DOHH2 (cell line): ENCODE results near the gene RGS13.

Experiments
- H3F3A ChIP-seq: fragments of 200-600 bp; sonication (generic), shearing (Covaris generic); 2 replicates; pipeline ENCODE4 v1.6.0; 2016; ENCODE audit warnings: antibody characterized with exemption, mild to moderate bottlenecking; ENCODE audit not compliant: control insufficient read depth, insufficient read depth
- H3K27ac ChIP-seq: fragments of 200-600 bp; sonication (generic); 2 replicates; pipeline ENCODE4 v1.5.1; 2014; ENCODE audit warnings: low read depth, mild to moderate bottlenecking, low read length, moderate library complexity
- H3K27me3 ChIP-seq: fragments of 200-600 bp; sonication (generic); 2 replicates; pipeline ENCODE4 v1.6.1; 2014; ENCODE audit warnings: mild to moderate bottlenecking, low read length, mixed read lengths; ENCODE audit not compliant: control insufficient read depth
- H3K36me3 ChIP-seq: fragments of 200-600 bp; sonication (generic); 2 replicates; pipeline ENCODE4 v1.6.1; 2014; ENCODE audit warnings: mild to moderate bottlenecking, low read length, moderate library complexity, mixed read lengths; ENCODE audit not compliant: control insufficient read depth
- H3K4me1 ChIP-seq: fragments of 200-600 bp; sonication (generic); 2 replicates; pipeline ENCODE4 v1.6.1; 2014; ENCODE audit warnings: mild to moderate bottlenecking, low read length, mixed read lengths; ENCODE audit not compliant: control insufficient read depth
- H3K4me2 ChIP-seq: fragments of 200-600 bp; sonication (generic); 2 replicates; pipeline ENCODE4 v1.6.0; 2014; ENCODE audit warnings: mild to moderate bottlenecking, low read length, moderate library complexity
- H3K4me3 ChIP-seq: fragments of 200-600 bp; sonication (generic); 2 replicates; pipeline ENCODE4 v1.5.1; 2014; ENCODE audit warnings: mild to moderate bottlenecking, low read length, mixed read lengths
- H3K79me2 ChIP-seq: fragments of 200-600 bp; sonication (generic); 2 replicates; pipeline ENCODE4 v1.6.1; 2014; ENCODE audit warnings: mild to moderate bottlenecking, low read length, mixed read lengths; ENCODE audit not compliant: control insufficient read depth
- H3K9me2 ChIP-seq: fragments of 200-600 bp; sonication (generic); replicated peaks from 2 replicates; pipeline ENCODE4 v1.6.1; 2014; ENCODE audit warnings: mild to moderate bottlenecking, low read length, mixed read lengths; ENCODE audit not compliant: control insufficient read depth
- H3K9me3 ChIP-seq: fragments of 200-600 bp; sonication (generic); 2 replicates; pipeline ENCODE4 v1.6.1; 2014; ENCODE audit warnings: antibody characterized with exemption, low read length, mixed read lengths; ENCODE audit not compliant: control insufficient read depth, insufficient read depth
- H4K20me1 ChIP-seq: fragments of 200-600 bp; sonication (generic); 2 replicates; pipeline ENCODE4 v1.6.0; 2014; ENCODE audit warnings: low read depth, mild to moderate bottlenecking, antibody characterized with exemption, low read length, moderate library complexity; ENCODE audit not compliant: control insufficient read depth, insufficient read depth
- EZH2phosphoT487 ChIP-seq: fragments of 200-600 bp; sonication (generic); IDR thresholded peaks from 2 replicates; pipeline ENCODE4 v1.6.1; 2017; ENCODE audit warnings: borderline replicate concordance, mild to moderate bottlenecking, antibody characterized with exemption, low read length, moderate library complexity, mixed read lengths
- TF ChIP-seq, protein P1 (sequence below): fragments of 200-600 bp; sonication (generic); IDR thresholded peaks from one replicate; pipeline ENCODE4 v1.5.1; 2014; ENCODE audit warnings: antibody characterized with exemption, mild to moderate bottlenecking, low read depth, low read length; ENCODE audit not compliant: poor library complexity, severe bottlenecking

The RGS13 gene

GRCh38 chr1:192669174-192669573, 33.2 kb downstream of the RGS13 start:
- TF ChIP-seq EZH2phosphoT487, result no peak
- TF ChIP-seq, protein P1, sequence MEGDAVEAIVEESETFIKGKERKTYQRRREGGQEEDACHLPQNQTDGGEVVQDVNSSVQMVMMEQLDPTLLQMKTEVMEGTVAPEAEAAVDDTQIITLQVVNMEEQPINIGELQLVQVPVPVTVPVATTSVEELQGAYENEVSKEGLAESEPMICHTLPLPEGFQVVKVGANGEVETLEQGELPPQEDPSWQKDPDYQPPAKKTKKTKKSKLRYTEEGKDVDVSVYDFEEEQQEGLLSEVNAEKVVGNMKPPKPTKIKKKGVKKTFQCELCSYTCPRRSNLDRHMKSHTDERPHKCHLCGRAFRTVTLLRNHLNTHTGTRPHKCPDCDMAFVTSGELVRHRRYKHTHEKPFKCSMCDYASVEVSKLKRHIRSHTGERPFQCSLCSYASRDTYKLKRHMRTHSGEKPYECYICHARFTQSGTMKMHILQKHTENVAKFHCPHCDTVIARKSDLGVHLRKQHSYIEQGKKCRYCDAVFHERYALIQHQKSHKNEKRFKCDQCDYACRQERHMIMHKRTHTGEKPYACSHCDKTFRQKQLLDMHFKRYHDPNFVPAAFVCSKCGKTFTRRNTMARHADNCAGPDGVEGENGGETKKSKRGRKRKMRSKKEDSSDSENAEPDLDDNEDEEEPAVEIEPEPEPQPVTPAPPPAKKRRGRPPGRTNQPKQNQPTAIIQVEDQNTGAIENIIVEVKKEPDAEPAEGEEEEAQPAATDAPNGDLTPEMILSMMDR, result no peak
- no peaks in the 10 kb centered on the region for H3K9me2 ChIP-seq
- H4K20me1 ChIP-seq, result no peaks in the 10 kb centered on the region
- peaks cover 3% of the 10 kb centered on the region; the same call in 1 of the 2 replicates for H3K36me3 ChIP-seq
- H3K27me3 ChIP-seq, result no peaks in the 10 kb centered on the region
- H3K4me2 ChIP-seq, result no peak overlapping the region
- no peak overlapping the region for H3K27ac ChIP-seq
- no peak overlapping the region for H3K4me3 ChIP-seq
- H3K79me2 ChIP-seq, result no peaks in the 10 kb centered on the region
- no peaks in the 10 kb centered on the region for H3K9me3 ChIP-seq
- no peaks in the 10 kb centered on the region for H3F3A ChIP-seq
- H3K4me1 ChIP-seq, result no peaks in the 10 kb centered on the region

DNA sequence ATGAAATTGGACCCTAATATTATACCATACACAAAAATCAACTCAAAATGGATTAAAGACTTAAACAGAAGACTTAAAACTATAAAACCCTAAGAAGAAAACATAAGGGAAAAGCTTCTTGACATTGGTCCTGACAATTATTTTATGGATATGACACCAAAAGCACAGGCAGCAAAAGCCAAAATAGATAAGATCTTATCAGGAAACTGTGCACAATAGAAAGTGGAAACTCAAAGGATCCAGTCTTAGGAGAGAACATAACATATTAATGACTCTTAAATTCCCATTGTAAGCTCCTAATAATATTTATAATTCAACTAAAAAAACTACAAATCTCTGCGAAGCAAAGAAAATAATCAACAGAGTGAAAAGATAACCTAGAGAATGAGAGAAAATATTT, 39.8 kb downstream of the RGS13 start:
- Histone ChIP-seq H3K9me3 (no peaks in the 10 kb centered on the region), H4K20me1 (no peaks in the 10 kb centered on the region), H3K4me1 (0 out of 2 replicates have a peak, but pooled peaks cover 4% of the 10 kb centered on the region), H3K4me3 (no peak overlapping the region), H3K9me2 (no peaks in the 10 kb centered on the region), H3K4me2 (no peak overlapping the region), H3K36me3 (no peaks in the 10 kb centered on the region), H3F3A (no peaks in the 10 kb centered on the region), H3K27ac (no peak overlapping the region), H3K79me2 (no peaks in the 10 kb centered on the region), H3K27me3 (no peaks in the 10 kb centered on the region)
- TF ChIP-seq, protein P1, result no peak
- no peak for TF ChIP-seq EZH2phosphoT487

- no peaks in the 10 kb centered on the region for H3K9me2 ChIP-seq
- no peak overlapping the region for H3K27ac ChIP-seq
- no peaks in the 10 kb centered on the region for H3K79me2 ChIP-seq
- no peaks in the 10 kb centered on the region for H3K27me3 ChIP-seq
- H3K9me3 ChIP-seq, result no peaks in the 10 kb centered on the region
- no peak for TF ChIP-seq EZH2phosphoT487
- TF ChIP-seq, protein P1, result no peak
- no peaks in the 10 kb centered on the region for H3F3A ChIP-seq
- H3K4me2 ChIP-seq, result no peak overlapping the region
- H3K36me3 ChIP-seq, result no peaks in the 10 kb centered on the region
- H3K4me3 ChIP-seq, result no peak overlapping the region
- H3K4me1 ChIP-seq, result 0 out of 2 replicates have a peak, but pooled peaks cover 4% of the 10 kb centered on the region
- no peaks in the 10 kb centered on the region for H4K20me1 ChIP-seq
Observed at GRCh38 chr1:192678099-192678498, 42.2 kb downstream of the RGS13 start.
